Fibroblast of lung (primary cell): ENCODE results near the gene PDIA5.

Source experiments
- CTCF ChIP-seq, 2 donors: IDR thresholded peaks in 1 of 2; conservative IDR thresholded peaks in 1 of 2; 1 replicate in 1 of 2; 2 replicates in 1 of 2; pipeline ENCODE4 v1.5.1; 2011 to 2012; ENCODE audit warnings: low read length in 2 of 2, control low read depth in 1 of 2, inconsistent platforms in 1 of 2, low read depth in 1 of 2, mild to moderate bottlenecking in 1 of 2
- EZH2 ChIP-seq: IDR thresholded peaks from 2 replicates; pipeline ENCODE4 v1.5.1; 2012; ENCODE audit warnings: low read length, control low read depth, mild to moderate bottlenecking; ENCODE audit errors: missing control alignments

- TF ChIP-seq CTCF (conservative IDR thresholded peaks at IDR 0.05 in 1 of 2, IDR thresholded peaks at IDR 0.05 in 1 of 2; ENCODE audit: low read depth in 1 of 2, low read length in 2 of 2) (no peak), EZH2 (no peak)
Measured at GRCh38 chr3:123070510-123070909, 3.7 kb downstream of the PDIA5 start.
